Stomach smooth muscle (tissue), 2 donors: ENCODE data around the gene SYPL2.
A peak's percentile ranks its signal among the peaks of the same experiment; 100 is the strongest.
"Not testable (repeated sequence)": the region's sequence is repeated elsewhere in the genome, so short reads cannot be mapped to it uniquely, and the experiment has no call there.

Experiments used
- H3K27ac ChIP-seq: one replicate; pipeline ENCODE4 v1.7.0; 2013; ENCODE audit warnings: mild to moderate bottlenecking, low read length, inconsistent platforms
- H3K27me3 ChIP-seq, 2 donors: one replicate each; pipeline ENCODE4 v1.7.0; 2013; ENCODE audit warnings: low read length in 2 of 2; ENCODE audit not compliant: insufficient read depth in 2 of 2, control insufficient read depth in 1 of 2
- H3K36me3 ChIP-seq, 2 donors: one replicate each; pipeline ENCODE4 v1.7.0; 2013; ENCODE audit warnings: low read length in 2 of 2; ENCODE audit not compliant: control insufficient read depth in 2 of 2, insufficient read depth in 2 of 2
- H3K4me1 ChIP-seq: one replicate; pipeline ENCODE4 v1.7.0; 2013; ENCODE audit warnings: low read length; ENCODE audit not compliant: control insufficient read depth, insufficient read depth
- H3K4me3 ChIP-seq, 2 donors: one replicate each; pipeline ENCODE4 v1.7.0; 2013; ENCODE audit warnings: low read length in 2 of 2
- H3K9ac ChIP-seq, 2 donors: one replicate each; pipeline ENCODE4 v1.7.0; 2013; ENCODE audit warnings: low read length in 2 of 2, mild to moderate bottlenecking in 1 of 2
- H3K9me3 ChIP-seq, 2 donors: one replicate each; pipeline ENCODE4 v1.7.0; 2013; ENCODE audit warnings: low read length in 2 of 2; ENCODE audit not compliant: control insufficient read depth in 2 of 2
- donor health status: healthy.
- donor health status: Pancreatic carcinoma.

The SYPL2 gene

GRCh38 chr1:109443476-109443875 is 22.9 kb upstream of the SYPL2 start:
- peaks cover 7 to 18% of the 10 kb centered on the region in 2 donors for H3K27me3 ChIP-seq
- H3K4me3 ChIP-seq = no peak overlapping the region
- H3K36me3 ChIP-seq = no peaks in the 10 kb centered on the region

GRCh38 chr1:109444346-109444745 is 22.0 kb upstream of the SYPL2 start:
- Histone ChIP-seq H3K9ac (no peak overlapping the region), H3K4me3 (no peak overlapping the region), H3K27ac (no peak overlapping the region)

More at GRCh38 chr1:109443476-109443875, 22.9 kb upstream of the SYPL2 start:
- Histone ChIP-seq H3K9ac (no peak overlapping the region), H3K9me3 (no peaks in the 10 kb centered on the region), H3K27ac (no peak overlapping the region), H3K4me1 (no peaks in the 10 kb centered on the region)

GRCh38 chr1:109445949-109446695 is 20.2 kb upstream of the SYPL2 start:
- not testable (repeated sequence) for H3K36me3 ChIP-seq, H3K9me3 ChIP-seq, H3K9ac ChIP-seq, H3K4me1 ChIP-seq, H3K27ac ChIP-seq, H3K4me3 ChIP-seq
- H3K27me3 ChIP-seq = peaks cover 7 to 18% of the 10 kb centered on the region in 2 donors

More at GRCh38 chr1:109444346-109444745, 22.0 kb upstream of the SYPL2 start:
- H3K4me1 ChIP-seq = no peaks in the 10 kb centered on the region
- no peaks in the 10 kb centered on the region for H3K9me3 ChIP-seq
- H3K27me3 ChIP-seq = peaks cover 7 to 18% of the 10 kb centered on the region in 2 donors
- no peaks in the 10 kb centered on the region for H3K36me3 ChIP-seq

- H3K27me3 ChIP-seq = peaks cover 7 to 16% of the 10 kb centered on the region in 2 donors
- H3K9ac ChIP-seq = no peak overlapping the region
These were observed 18.8 kb upstream of the SYPL2 start for GRCh38 chr1:109447524-109447923.

GRCh38 chr1:109454497-109455133 is 11.7 kb upstream of the SYPL2 start:
- H3K27me3 ChIP-seq = no peaks in the 10 kb centered on the region
- no peak overlapping the region for H3K9ac ChIP-seq
- no peaks in the 10 kb centered on the region for H3K4me1 ChIP-seq
- H3K9me3 ChIP-seq = no peaks in the 10 kb centered on the region
- H3K36me3 ChIP-seq = no peaks in the 10 kb centered on the region
- no peak overlapping the region for H3K27ac ChIP-seq
- H3K4me3 ChIP-seq = no peak overlapping the region

More at GRCh38 chr1:109447524-109447923, 18.8 kb upstream of the SYPL2 start:
- no peaks in the 10 kb centered on the region for H3K4me1 ChIP-seq
- no peaks in the 10 kb centered on the region for H3K9me3 ChIP-seq
- no peaks in the 10 kb centered on the region for H3K36me3 ChIP-seq
- no peak overlapping the region for H3K27ac ChIP-seq
- H3K4me3 ChIP-seq = no peak overlapping the region

- H3K27me3 ChIP-seq = no peaks in the 10 kb centered on the region
- no peaks in the 10 kb centered on the region for H3K4me1 ChIP-seq
- no peaks in the 10 kb centered on the region for H3K9me3 ChIP-seq
- H3K4me3 ChIP-seq = no peak overlapping the region
- no peak overlapping the region for H3K9ac ChIP-seq
- H3K27ac ChIP-seq = no peak overlapping the region
- no peaks in the 10 kb centered on the region for H3K36me3 ChIP-seq
These were observed 8.5 kb upstream of the SYPL2 start for GRCh38 chr1:109457819-109458218.

- H3K4me3 ChIP-seq = peak overlapping the region; percentile 79 to 85
- no peaks in the 10 kb centered on the region for H3K9me3 ChIP-seq
- H3K36me3 ChIP-seq = no peaks in the 10 kb centered on the region
- peaks cover 7% of the 10 kb centered on the region for H3K4me1 ChIP-seq
- peak overlapping the region; percentile 80 for H3K27ac ChIP-seq
- H3K27me3 ChIP-seq = peaks cover 0 to 3% of the 10 kb centered on the region in 2 donors
- peak overlapping the region; percentile 78 to 83 for H3K9ac ChIP-seq
These were observed 258 bp upstream of the SYPL2 start for GRCh38 chr1:109466125-109466451.

- H3K9me3 ChIP-seq = no peaks in the 10 kb centered on the region
- H3K4me1 ChIP-seq = peaks cover 7% of the 10 kb centered on the region
- H3K27ac ChIP-seq = peak overlapping the region; percentile 49
- peaks cover 0 to 3% of the 10 kb centered on the region in 2 donors for H3K27me3 ChIP-seq
- no peaks in the 10 kb centered on the region for H3K36me3 ChIP-seq
- peak overlapping the region; percentile 46 to 79 for H3K4me3 ChIP-seq
- peak overlapping the region in 1 of 2 donors; percentile 55 for H3K9ac ChIP-seq
These were observed 993 bp downstream of the SYPL2 start for GRCh38 chr1:109467301-109467777.

GRCh38 chr1:109468061-109468460 is 1.7 kb downstream of the SYPL2 start:
- Histone ChIP-seq H3K9me3 (no peaks in the 10 kb centered on the region), H3K36me3 (no peaks in the 10 kb centered on the region), H3K4me3 (no peak overlapping the region), H3K4me1 (peaks cover 7% of the 10 kb centered on the region), H3K27ac (peak overlapping the region; percentile 49), H3K27me3 (peaks cover 0 to 3% of the 10 kb centered on the region in 2 donors), H3K9ac (no peak overlapping the region)

- no peak overlapping the region for H3K9ac ChIP-seq
- H3K27me3 ChIP-seq = peaks cover 0 to 3% of the 10 kb centered on the region in 2 donors
- H3K4me1 ChIP-seq = peaks cover 7% of the 10 kb centered on the region
- peak overlapping the region; percentile 31 for H3K27ac ChIP-seq
- H3K9me3 ChIP-seq = no peaks in the 10 kb centered on the region
- no peak overlapping the region for H3K4me3 ChIP-seq
- no peaks in the 10 kb centered on the region for H3K36me3 ChIP-seq
These were observed 2.6 kb downstream of the SYPL2 start for GRCh38 chr1:109468903-109469302.

GRCh38 chr1:109470245-109470644 is 3.9 kb downstream of the SYPL2 start:
- no peak overlapping the region for H3K4me3 ChIP-seq
- H3K27me3 ChIP-seq = peaks cover 0 to 3% of the 10 kb centered on the region in 2 donors
- H3K4me1 ChIP-seq = peaks cover 4% of the 10 kb centered on the region
- peaks cover 0 to under 1% of the 10 kb centered on the region in 2 donors for H3K36me3 ChIP-seq
- no peak overlapping the region for H3K9ac ChIP-seq
- no peaks in the 10 kb centered on the region for H3K9me3 ChIP-seq
- no peak overlapping the region for H3K27ac ChIP-seq
